Measurements from ENCODE around the gene ZNF501.

Gene ZNF501

GRCh38 chr3:44729384-44729910 lies at the start of gene ZNF501:
ZNF501 (plus strand) TSS chr3:44729635; CDS start chr3:44734422, 4,787 bp downstream.
- DNase-seq = peak; percentile 89

- DNase-seq = no peak
Measured at GRCh38 chr3:44680921-44681455, 48.4 kb upstream of the ZNF501 start.

- no peak for DNase-seq
Measured at GRCh38 chr3:44682182-44682896, 47.1 kb upstream of the ZNF501 start.

- peak; percentile 61 for DNase-seq
Measured at GRCh38 chr3:44685128-44685800, 44.2 kb upstream of the ZNF501 start.

- no peak for DNase-seq
Measured at GRCh38 chr3:44687898-44688297, 41.5 kb upstream of the ZNF501 start.

GRCh38 chr3:44712455-44713075 lies 16.9 kb upstream of the ZNF501 start, which contains the start of gene ZNF502:
ZNF502 (plus strand) TSS chr3:44712660; CDS start chr3:44720262, 7,602 bp downstream.
- DNase-seq = peak; percentile 65

GRCh38 chr3:44721231-44722102 lies 8.0 kb upstream of the ZNF501 start:
- DNase-seq = no peak

GRCh38 chr3:44722103-44722401 lies 7.4 kb upstream of the ZNF501 start:
- no peak for DNase-seq

- no peak for DNase-seq
Measured at GRCh38 chr3:44734646-44735168, 5.3 kb downstream of the ZNF501 start.

GRCh38 chr3:44761101-44761423 lies 31.6 kb downstream of the ZNF501 start:
- DNase-seq = no peak

GRCh38 chr3:44761424-44762169 lies 32.2 kb downstream of the ZNF501 start, which contains the start of the genes KIAA1143 and KIF15:
KIAA1143 (minus strand) TSS chr3:44761619; CDS start chr3:44761602, 17 bp downstream.
KIF15 (plus strand) TSS chr3:44761794; CDS start chr3:44761866, 72 bp downstream.
- peak; percentile 99 for DNase-seq

- no peak for DNase-seq
Measured at GRCh38 chr3:44762170-44762677, 32.8 kb downstream of the ZNF501 start.

GRCh38 chr3:44762690-44763089 lies 33.3 kb downstream of the ZNF501 start:
- no peak for DNase-seq

- DNase-seq = no peak
Measured at GRCh38 chr3:44764248-44764647, 34.8 kb downstream of the ZNF501 start.

GRCh38 chr3:44771424-44772098 lies 42.1 kb downstream of the ZNF501 start:
- no peak for DNase-seq

- DNase-seq = no peak
Measured at GRCh38 chr3:44772099-44772442, 42.6 kb downstream of the ZNF501 start.

- DNase-seq = no peak
Measured at GRCh38 chr3:44782891-44783290, 53.5 kb downstream of the ZNF501 start.
